ENCODE data around the gene HMGXB3.

HMGXB3 gene

GRCh38 chr5:149990518-149991376 lies 9.8 kb upstream of the HMGXB3 start:
- peak; percentile 33 for DNase-seq (ENCODE audit: low read depth, low spot score)

GRCh38 chr5:149993471-149993870 lies 7.1 kb upstream of the HMGXB3 start:
- no peak for DNase-seq (ENCODE audit: low read depth, low spot score)

DNA sequence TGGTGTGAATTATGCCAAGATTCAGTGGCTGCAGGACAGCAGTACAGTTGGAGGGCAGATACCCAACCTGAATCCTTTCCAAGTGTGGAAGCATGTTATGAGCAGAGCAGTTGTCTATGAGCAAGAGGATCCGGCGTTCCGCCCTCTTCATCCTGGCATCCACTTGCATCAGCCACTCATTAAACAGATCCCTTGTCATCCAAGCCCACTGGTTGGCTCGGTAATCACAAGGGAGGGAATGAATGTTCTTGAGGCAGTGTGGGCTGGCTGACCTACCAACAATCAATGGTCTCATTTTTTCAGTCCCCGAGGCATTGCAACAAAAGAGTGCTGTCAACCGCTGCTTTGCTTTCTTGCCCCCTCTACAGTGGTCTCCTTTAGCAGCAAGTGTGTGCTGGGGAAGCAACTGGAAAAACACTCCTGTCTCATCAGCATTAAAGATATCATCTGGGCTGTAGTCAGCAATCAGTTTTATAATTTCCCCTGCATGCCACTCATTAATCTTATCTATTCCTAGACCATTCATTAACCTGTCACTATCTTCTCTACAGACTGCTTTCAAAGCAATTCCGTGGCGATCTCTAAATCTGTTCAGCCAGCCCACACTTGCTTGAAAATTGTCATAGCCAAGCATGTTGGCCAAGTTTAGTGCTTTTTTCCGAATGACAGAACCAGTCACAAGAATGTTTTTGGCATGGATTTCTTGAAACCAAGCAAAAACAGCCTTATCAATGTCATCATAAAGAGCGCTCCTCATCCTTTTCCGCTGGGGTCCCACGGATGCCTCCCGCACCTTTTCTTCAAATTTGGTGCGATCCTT lies 4.9 kb upstream of the HMGXB3 start:
- no peak for DNase-seq (ENCODE audit: low read depth, low spot score)

GRCh38 chr5:149996205-149996890 lies 4.2 kb upstream of the HMGXB3 start:
- no peak for DNase-seq (ENCODE audit: low read depth, low spot score)

DNA sequence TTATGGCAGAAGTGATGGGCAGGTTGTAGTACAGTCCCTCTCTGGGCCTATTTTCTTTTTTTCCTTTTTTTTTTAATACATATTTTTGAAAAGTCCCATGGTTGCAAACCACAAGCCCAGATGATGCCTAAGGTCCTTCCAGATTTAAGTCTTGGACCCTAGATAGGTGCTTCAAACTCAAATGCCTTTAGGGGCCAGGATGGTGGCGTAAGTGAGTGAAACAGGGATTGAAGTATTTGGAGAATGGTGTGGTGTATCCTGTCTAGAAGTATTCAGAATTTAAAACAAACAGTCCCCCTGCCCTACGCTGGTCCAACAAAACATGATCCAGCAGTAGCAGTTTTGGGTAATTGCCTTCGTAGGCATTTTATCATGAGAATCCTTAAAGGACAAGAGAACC lies 2.3 kb upstream of the HMGXB3 start:
- DNase-seq (ENCODE audit: low read depth, low spot score) = no peak

GRCh38 chr5:149999359-149999758 lies 1.2 kb upstream of the HMGXB3 start:
- no peak for DNase-seq (ENCODE audit: low read depth, low spot score)

GRCh38 chr5:149999866-150000255 lies 678 bp upstream of the HMGXB3 start:
- DNase-seq (ENCODE audit: low read depth, low spot score) = no peak

DNA sequence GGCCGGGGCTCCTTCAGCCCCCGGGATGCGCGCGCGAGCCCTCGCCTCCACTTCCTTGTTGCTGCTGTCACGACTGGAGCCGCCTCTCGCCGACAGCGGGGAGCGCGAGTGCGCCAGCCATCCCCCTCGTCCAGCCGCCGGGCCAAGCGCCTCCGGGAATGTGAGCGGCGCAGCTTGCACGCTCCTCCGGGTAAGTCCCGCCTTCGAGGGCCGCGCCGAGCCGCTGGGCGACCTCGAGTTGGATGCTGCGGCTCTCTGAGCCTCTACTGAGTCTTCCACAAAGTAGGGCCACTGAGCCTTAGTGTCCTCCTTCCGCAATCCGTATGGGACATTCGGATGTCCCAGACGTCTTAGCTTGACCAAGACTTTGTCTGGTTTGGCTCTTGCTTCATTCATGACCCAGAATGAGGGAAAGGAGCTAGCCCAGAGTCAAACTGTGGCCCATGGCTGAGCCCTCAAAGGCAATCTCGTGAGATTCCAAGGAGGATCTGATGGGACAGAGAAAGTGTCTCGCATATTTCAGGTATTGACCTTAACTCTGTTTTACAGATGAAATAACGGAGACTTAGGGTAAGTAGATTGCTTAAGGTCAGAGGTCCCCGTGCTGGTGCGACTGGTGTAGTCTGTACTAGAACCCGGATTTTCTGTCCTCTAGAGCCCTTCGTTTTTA lies 586 bp downstream of the HMGXB3 start:
- no peak for DNase-seq (ENCODE audit: low read depth, low spot score)

DNA sequence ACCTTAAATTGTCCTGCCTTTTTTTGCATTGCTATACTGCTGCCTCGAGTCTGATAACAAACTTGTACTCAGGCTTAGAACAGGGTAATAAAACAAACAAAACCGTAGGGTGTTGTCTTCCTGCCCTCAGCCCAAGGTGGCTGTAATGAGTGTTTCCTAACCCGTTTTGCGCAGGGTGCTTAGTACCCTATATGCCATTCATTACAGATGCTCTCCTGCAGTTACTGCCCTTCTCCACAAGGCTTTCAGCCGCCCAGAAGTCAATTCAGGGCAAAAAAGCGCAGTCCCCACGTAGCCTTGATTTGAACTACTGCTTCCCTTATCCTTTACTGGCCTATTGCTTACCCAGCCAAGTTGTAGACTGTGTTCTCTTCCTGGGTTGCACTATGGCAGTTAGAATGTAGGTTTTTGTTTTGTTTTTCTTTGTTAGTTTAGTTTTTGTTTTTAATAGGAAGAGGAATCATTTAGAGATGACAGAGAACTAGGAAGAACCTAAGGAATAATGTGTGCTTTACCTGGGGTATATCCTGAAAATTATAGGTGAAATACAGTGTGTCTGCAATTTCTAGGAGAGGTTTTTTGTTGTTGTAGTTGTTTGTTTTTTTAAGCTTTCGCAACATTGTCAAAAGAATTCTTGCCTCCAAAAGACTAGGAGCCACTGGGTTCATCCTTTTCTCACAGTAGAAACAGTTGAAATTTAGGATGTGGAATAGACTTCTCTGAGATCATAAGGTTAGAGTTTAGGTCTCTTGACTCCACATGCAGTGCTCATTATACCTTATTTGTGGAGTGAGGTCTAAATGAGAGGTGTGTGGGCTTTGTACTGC lies 1.3 kb downstream of the HMGXB3 start:
- DNase-seq (ENCODE audit: low read depth, low spot score) = peak; percentile 15

DNA sequence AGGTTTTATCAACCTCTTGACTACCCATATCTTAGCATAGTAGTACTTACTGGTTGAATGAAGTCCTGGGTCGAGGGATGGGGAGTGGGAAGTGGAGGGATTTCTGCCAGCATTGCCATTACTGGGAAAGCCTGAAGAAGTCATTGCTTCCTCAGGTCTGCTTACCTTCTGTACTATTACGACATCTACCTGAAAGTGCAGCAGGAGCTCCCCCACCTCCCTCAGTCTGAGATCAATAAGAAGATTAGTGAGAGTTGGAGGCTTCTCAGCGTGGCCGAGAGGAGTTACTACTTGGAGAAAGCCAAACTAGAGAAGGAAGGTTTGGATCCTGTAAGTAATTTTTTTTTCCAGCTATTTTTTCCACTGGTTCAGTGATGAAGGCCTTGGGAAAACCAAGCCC lies 5.8 kb downstream of the HMGXB3 start:
- DNase-seq (ENCODE audit: low read depth, low spot score) = no peak

- no peak for DNase-seq (ENCODE audit: low read depth, low spot score)
These were observed 6.5 kb downstream of the HMGXB3 start for GRCh38 chr5:150007050-150007449.

DNA sequence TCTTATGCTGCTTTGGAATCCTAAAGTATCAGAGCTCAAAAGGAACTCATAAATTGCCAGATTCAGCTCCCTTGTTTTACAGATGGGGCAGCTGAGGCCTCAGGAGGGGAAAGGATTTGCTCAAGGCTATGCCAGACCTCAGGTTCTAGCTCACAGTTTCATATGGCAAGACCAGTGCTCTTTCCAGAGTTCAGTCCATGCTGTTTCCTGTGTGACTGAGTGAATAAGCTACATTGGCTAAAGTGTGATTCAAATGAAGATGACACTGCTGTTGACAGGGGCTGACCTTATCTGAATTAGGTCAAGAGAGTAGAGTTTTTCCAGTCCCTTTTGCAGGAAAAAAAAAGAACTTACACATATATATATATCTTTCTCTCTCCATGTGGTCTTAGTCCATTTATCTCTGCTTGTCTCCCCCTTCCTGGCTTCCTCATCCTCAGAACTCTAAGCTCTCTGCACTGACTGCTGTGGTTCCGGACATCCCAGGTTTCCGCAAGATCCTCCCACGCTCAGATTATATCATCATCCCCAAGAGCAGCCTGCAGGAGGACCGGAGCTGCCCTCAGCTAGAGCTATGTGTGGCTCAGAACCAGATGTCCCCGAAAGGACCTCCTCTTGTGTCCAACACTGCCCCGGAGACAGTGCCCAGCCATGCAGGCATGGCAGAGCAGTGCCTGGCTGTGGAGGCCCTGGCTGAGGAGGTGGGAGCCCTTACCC lies 9.3 kb downstream of the HMGXB3 start:
- DNase-seq (ENCODE audit: low read depth, low spot score) = no peak

DNA sequence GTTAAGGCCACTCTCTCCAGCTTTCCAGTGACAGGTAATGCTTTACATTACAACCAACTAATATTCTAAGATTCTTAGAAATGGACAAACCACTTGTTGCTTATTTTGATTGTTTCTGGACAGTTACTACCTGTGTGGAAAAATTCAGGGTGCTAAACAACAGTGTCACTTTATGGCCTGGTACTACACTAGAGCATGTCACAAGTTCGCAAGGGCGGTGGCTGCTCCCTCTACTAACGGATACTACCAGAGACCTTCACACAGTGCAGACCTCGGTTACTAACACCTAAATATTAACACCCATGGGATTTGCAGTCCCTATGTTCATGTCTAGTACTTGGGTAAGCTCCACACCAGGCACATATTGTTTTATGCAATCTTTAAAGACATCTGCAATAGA lies 13.4 kb downstream of the HMGXB3 start:
- DNase-seq (ENCODE audit: low read depth, low spot score) = no peak

DNA sequence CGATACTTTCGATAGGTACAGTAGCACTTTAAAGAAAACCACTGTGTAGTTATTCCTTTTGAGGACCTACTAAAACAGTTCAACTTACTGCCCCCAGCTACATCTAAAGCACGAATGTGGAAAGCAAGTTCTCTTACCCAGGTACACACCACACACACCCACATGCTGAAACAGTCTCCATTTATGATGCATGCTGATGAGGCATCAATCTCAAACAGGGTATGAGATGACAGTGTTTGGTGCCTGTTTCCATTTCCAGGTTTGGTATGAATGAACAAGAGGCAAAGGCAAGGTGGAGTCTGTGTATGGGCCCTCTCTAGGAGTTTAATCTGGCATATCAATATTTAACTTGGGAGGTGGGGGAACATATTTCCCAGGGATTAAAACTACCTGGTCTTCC lies 13.9 kb downstream of the HMGXB3 start:
- no peak for DNase-seq (ENCODE audit: low read depth, low spot score)

GRCh38 chr5:150015415-150015814 lies 14.9 kb downstream of the HMGXB3 start:
- DNase-seq (ENCODE audit: low read depth, low spot score) = no peak

- DNase-seq (ENCODE audit: low read depth, low spot score) = no peak
These were observed 16.0 kb downstream of the HMGXB3 start for GRCh38 chr5:150016537-150016936.

DNA sequence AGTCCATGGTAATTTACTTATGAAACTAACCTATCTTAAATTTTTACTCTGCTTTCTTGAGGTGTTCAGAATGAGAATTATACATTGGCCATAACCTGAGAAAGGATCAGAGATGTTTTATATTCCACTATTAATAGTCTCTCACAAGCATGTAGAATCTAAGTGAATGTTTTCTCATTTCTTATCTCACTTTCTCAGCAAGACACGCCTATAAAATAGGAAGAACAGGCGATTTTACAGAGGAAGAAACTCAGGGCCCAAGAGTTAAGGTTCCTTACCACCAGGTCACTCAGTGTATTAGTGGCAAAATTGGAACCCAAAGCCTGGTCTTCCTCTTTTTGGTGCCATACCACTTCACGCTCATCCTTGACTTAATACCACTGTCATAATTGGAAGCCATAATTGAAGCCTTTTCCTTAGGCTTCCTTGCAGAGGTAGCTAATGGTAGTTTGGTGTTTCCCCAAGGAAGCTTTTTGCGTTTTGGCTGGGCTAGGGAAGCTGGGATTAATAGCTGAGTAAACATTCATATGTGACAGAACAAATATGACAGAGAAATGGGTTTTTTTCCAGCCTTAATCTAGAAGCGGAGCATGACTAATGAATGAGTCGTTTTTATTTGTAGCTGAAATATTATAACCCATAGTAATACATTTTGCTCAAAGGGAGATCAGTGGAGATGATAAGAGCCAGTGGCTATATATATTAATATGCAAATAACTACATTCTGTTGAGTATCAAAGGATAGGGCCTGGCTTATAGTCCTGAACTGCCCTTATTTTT lies 16.9 kb downstream of the HMGXB3 start:
- no peak for DNase-seq (ENCODE audit: low read depth, low spot score)

DNA sequence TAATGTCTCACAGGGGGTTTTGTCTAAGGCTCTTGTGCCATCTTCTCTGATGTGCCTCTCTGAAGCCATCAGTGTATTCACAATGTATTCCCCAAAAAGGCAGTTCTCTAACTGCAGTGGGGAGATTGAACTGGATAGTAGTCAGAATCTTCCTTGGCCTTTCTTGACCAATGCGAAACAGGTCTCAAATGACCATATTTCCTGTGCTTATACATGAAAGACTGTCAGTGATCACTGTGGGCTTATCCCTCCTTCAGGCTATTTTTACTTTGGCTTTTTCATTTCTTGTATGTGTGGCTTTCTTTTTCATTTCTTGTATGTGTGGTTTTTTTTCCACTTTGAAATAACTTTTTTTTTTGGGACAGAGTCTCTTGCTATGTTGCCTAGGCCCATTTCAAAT lies 19.7 kb downstream of the HMGXB3 start:
- no peak for DNase-seq (ENCODE audit: low read depth, low spot score)

DNA sequence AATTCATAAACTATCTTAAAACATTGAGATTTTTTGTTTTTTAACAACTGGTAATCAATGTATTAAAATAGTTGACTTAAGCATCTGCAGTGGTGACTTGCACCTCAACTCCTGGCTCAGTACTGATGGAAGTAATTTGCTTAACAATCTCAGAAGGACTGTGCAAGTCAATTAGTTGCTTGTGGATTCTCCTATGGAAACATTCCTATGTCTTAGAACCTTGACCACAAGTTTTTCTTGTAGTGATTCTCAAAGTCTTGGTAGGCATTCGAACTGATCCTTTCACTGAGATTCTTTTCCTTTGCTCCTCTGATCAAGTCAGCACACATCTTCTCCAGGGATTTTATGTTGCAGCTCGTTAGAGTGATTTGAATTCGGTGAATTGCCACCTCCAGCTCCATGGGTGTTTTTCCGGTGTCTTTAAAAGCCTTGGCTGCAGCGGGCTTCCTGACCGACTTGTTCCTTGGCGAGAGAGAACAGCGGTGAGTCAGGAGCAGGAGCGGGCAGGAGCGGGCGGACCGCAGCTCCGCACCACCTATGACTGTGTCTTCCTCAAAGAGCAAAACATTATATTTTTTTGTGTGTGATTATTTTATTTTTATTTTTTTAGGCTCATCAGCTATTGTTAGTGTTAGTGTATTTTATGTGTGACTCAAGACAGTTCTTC lies 21.1 kb downstream of the HMGXB3 start:
- DNase-seq (ENCODE audit: low read depth, low spot score) = peak; percentile 52

Measured in iPS DF 19.7 (cell line).